Endothelial cell of umbilical vein (primary cell): ENCODE results near the gene OR5AU1. TPM values are rescaled to one million over a fixed set of nuclear protein-coding genes. Genes with fewer than 3 reads are reported as not detected.

ENCODE experiments used
- BruUV-seq: library from RNA; stranded (reverse); fragments of 400-500 nt; replicated peaks from 2 replicates; lab custom pipeline; 2021; lab: Mats Ljungman, UMichigan
- CTCF ChIA-PET: fragments of 300-600, 350-600 bp; sonication (Branson Sonifier 250); formaldehyde crosslinking; loops from one replicate; lab custom pipeline; 2021; ENCODE audit warnings: antibody characterized with exemption, inconsistent platforms; lab: Charles Lee
- POLR2A ChIA-PET: fragments of 300-600, 350-600 bp; sonication (Branson Sonifier 250); formaldehyde crosslinking; loops from one replicate; lab custom pipeline; 2021; ENCODE audit warnings: antibody characterized with exemption, inconsistent platforms; lab: Charles Lee
- DNase-seq: peaks from one replicate; pipeline ENCODE4 v3.0.0-alpha.2; 2011; ENCODE audit warnings: low read depth, low spot score
- FAIRE-seq: peaks from 2 replicates; lab custom pipeline; 2011; peaks lifted over from hg19 to GRCh38; lab: Jason Lieb, UNC
- H2AFZ ChIP-seq: 2 replicates; pipeline ENCODE4 v1.6.0; 2012; ENCODE audit warnings: low read depth, low read length, control low read depth, inconsistent platforms
- H3K27ac ChIP-seq: 2 replicates; pipeline ENCODE4 v1.5.1; 2011; ENCODE audit warnings: low read depth, mild to moderate bottlenecking, control low read depth, low read length, moderate library complexity; ENCODE audit not compliant: insufficient read depth
- H3K27me3 ChIP-seq, 2 experiments: 2 replicates each; pipeline versions ENCODE4 v1.6.0 to v1.6.1; 2011; ENCODE audit warnings: low read length in 2 of 2, mixed read lengths in 1 of 2; ENCODE audit not compliant: control insufficient read depth in 2 of 2, insufficient read depth in 2 of 2
- H3K36me3 ChIP-seq, 2 experiments: 2 replicates in 1 of 2; 3 replicates in 1 of 2; pipeline ENCODE4 v1.5.1; 2011; ENCODE audit warnings: low read length in 2 of 2, mild to moderate bottlenecking in 1 of 2, moderate library complexity in 1 of 2; ENCODE audit not compliant: control insufficient read depth in 2 of 2, insufficient read depth in 2 of 2; ENCODE audit errors: extremely low read depth in 1 of 2
- H3K4me1 ChIP-seq: 3 replicates; pipeline ENCODE4 v1.5.1; 2011; ENCODE audit warnings: mild to moderate bottlenecking, low read length; ENCODE audit not compliant: control insufficient read depth, insufficient read depth; ENCODE audit errors: extremely low read depth
- H3K4me2 ChIP-seq: 2 replicates; pipeline ENCODE4 v1.6.1; 2011; ENCODE audit warnings: low read length, control low read depth, mixed read lengths; ENCODE audit not compliant: insufficient read depth
- H3K4me3 ChIP-seq, 3 experiments: fragments of 200-600 bp in 1 of 3; sonication (generic), shearing (Covaris generic) in 1 of 3; replicated peaks in 1 of 3; 2 replicates each; pipeline ENCODE4 v1.5.1; 2011 to 2016; ENCODE audit warnings: control low read depth in 3 of 3, low read length in 3 of 3, mild to moderate bottlenecking in 2 of 3, inconsistent platforms in 1 of 3, low read depth in 1 of 3, moderate library complexity in 1 of 3; ENCODE audit not compliant: insufficient read depth in 1 of 3
- H3K79me2 ChIP-seq: 2 replicates; pipeline ENCODE4 v1.6.0; 2012; ENCODE audit warnings: low read length, inconsistent platforms; ENCODE audit not compliant: control insufficient read depth, insufficient read depth
- H3K9ac ChIP-seq: replicated peaks from 2 replicates; pipeline ENCODE3; 2011; ENCODE audit warnings: low read length, control low read depth; ENCODE audit not compliant: insufficient read depth; ENCODE audit errors: extremely low read depth
- H3K9me1 ChIP-seq: replicated peaks from 3 replicates; pipeline ENCODE4 v1.6.0; 2011; ENCODE audit warnings: mild to moderate bottlenecking, low read length; ENCODE audit not compliant: control insufficient read depth, insufficient read depth; ENCODE audit errors: extremely low read depth
- H3K9me3 ChIP-seq: replicated peaks from 2 replicates; pipeline ENCODE4 v1.5.1; 2012; ENCODE audit warnings: low read length, inconsistent platforms; ENCODE audit not compliant: control insufficient read depth, insufficient read depth
- H4K20me1 ChIP-seq: replicated peaks from 2 replicates; pipeline ENCODE3; 2011; ENCODE audit warnings: mild to moderate bottlenecking, low read length; ENCODE audit not compliant: control insufficient read depth, insufficient read depth; ENCODE audit errors: extremely low read depth
- CTCF ChIP-seq, 2 donors: IDR thresholded peaks; 1 replicate in 1 of 2; 2 replicates in 1 of 2; pipeline ENCODE4 v1.5.1; 2011; ENCODE audit warnings: low read length in 2 of 2, mild to moderate bottlenecking in 2 of 2, moderate library complexity in 2 of 2, control low read depth in 1 of 2, inconsistent platforms in 1 of 2, low read depth in 1 of 2; ENCODE audit not compliant: insufficient read depth in 1 of 2; ENCODE audit errors: extremely low read depth in 1 of 2
- EZH2 ChIP-seq: IDR thresholded peaks from 2 replicates; pipeline ENCODE4 v1.6.1; 2012; ENCODE audit warnings: borderline replicate concordance, low read depth, mild to moderate bottlenecking, moderate library complexity, low read length, inconsistent platforms; ENCODE audit not compliant: severe bottlenecking
- FOS ChIP-seq: IDR thresholded peaks from 2 replicates; pipeline ENCODE4 v1.6.1; 2011; ENCODE audit warnings: mild to moderate bottlenecking, low read length, moderate library complexity, borderline replicate concordance; ENCODE audit not compliant: insufficient read depth
- GATA2 ChIP-seq: IDR thresholded peaks from 2 replicates; pipeline ENCODE4 v1.7.0; 2011; ENCODE audit warnings: low read depth, mild to moderate bottlenecking, moderate library complexity, mixed read lengths, low read length; ENCODE audit not compliant: insufficient read length, insufficient read depth
- JUN ChIP-seq: IDR thresholded peaks from 2 replicates; pipeline ENCODE4 v1.6.1; 2011; ENCODE audit warnings: borderline replicate concordance, low read depth; ENCODE audit not compliant: insufficient read length, insufficient read depth
- MAX ChIP-seq: IDR thresholded peaks from 2 replicates; pipeline ENCODE4 v1.6.1; 2011; ENCODE audit not compliant: insufficient read depth, insufficient read length
- MYC ChIP-seq: IDR thresholded peaks from one replicate; pipeline ENCODE4 v1.6.1; 2011; ENCODE audit warnings: mild to moderate bottlenecking, low read depth, low read length
- POLR2A ChIP-seq: IDR thresholded peaks from 2 replicates; pipeline ENCODE4 v1.6.1; 2012; ENCODE audit warnings: low read depth, mild to moderate bottlenecking, control low read depth, low read length
- POLR2AphosphoS5 ChIP-seq: IDR thresholded peaks from 2 replicates; pipeline ENCODE4 v1.6.1; 2012; ENCODE audit warnings: low read depth, mild to moderate bottlenecking, control low read depth, low read length, moderate library complexity; ENCODE audit not compliant: insufficient read depth
- dilution Hi-C: fragments of 300-500 bp; cut with MboI; formaldehyde crosslinking; loops from one replicate; pipeline ENCODE4 v1.15.0; 2019; ENCODE audit warnings: low sequenced_read_pairs; ENCODE audit not compliant: extremely low pct_ligation_motif_present
- intact Hi-C: fragments of 100-400 bp; cut with micrococcal nuclease; formaldehyde crosslinking; loops from one replicate; pipeline ENCODE4 v1.10.0; 2022
- polyA plus RNA-seq, 4 experiments: library from polyadenylated mRNA; depleted of rRNA in 3 of 4; stranded (reverse) in 3 of 4; unstranded in 1 of 4; fragments of >200 nt; gene quantifications; 2 replicates each; pipeline versions ENCODE4 v1.2.1 to v1.2.3, GENCODE V29; 2011 to 2012; ENCODE audit warnings: missing spikeins in 1 of 4
- total RNA-seq: library from RNA; stranded (reverse); gene quantifications from 2 replicates; pipeline ENCODE4 v1.2.3, GENCODE V29; 2021

OR5AU1 gene
- total and polyA plus RNA-seq, 2 donors (not counting 3 experiments of a cell fraction or from before 2014, with no cell fraction given): not detected

- POLR2A ChIA-PET: no interaction called here
- no peaks in the 10 kb centered on the region for H3K9me3 ChIP-seq
- no peak for TF ChIP-seq GATA2
- no peak for TF ChIP-seq CTCF (IDR thresholded peaks at IDR 0.05; ENCODE audit: extremely low read depth in 1 of 2, insufficient read depth in 1 of 2, low read depth in 1 of 2, low read length in 2 of 2)
- TF ChIP-seq FOS: no peak
- TF ChIP-seq JUN: no peak
- no peak for TF ChIP-seq MYC
- TF ChIP-seq POLR2A: no peak
- TF ChIP-seq EZH2: no peak
- TF ChIP-seq POLR2AphosphoS5: no peak
- TF ChIP-seq MAX: no peak
- intact Hi-C loops (no loop called here), dilution Hi-C loops (no loop called here)
- H2AFZ ChIP-seq: no peak overlapping the region
- no peaks in the 10 kb centered on the region for H3K79me2 ChIP-seq
- FAIRE-seq: no peak
- H3K27ac ChIP-seq: no peak overlapping the region
- H3K4me3 ChIP-seq: no peak overlapping the region
- no peak for DNase-seq
- no TSS peak for BruUV-seq
- H4K20me1 ChIP-seq: no peaks in the 10 kb centered on the region
- no peaks in the 10 kb centered on the region for H3K4me1 ChIP-seq
- CTCF ChIA-PET: no interaction called here
- no peaks in the 10 kb centered on the region for H3K36me3 ChIP-seq
- no peaks in the 10 kb centered on the region for H3K9me1 ChIP-seq
- H3K27me3 ChIP-seq: peaks cover 2 to 5% of the 10 kb centered on the region in 2 experiments
- H3K4me2 ChIP-seq: no peak overlapping the region
- H3K9ac ChIP-seq: no peak overlapping the region
Observed at GRCh38 chr14:21113369-21113768, 42.5 kb downstream of the OR5AU1 start.
